GM21360 (cell line): Measurements from ENCODE around the gene BMP8A.

Experiments used
- ATAC-seq: cut with Tn5 transposase; IDR thresholded peaks from one replicate; pipeline ENCODE4 v1.9.1; 2021; ENCODE audit warnings: mild to moderate bottlenecking, moderate library complexity; ENCODE audit not compliant: unreplicated experiment

The BMP8A gene

GRCh38 chr1:39567302-39567701, 75.9 kb downstream of the BMP8A start:
- ATAC-seq, result no peak

GRCh38 chr1:39568208-39568607, 76.8 kb downstream of the BMP8A start:
- no peak for ATAC-seq

GRCh38 chr1:39569034-39569433, 77.6 kb downstream of the BMP8A start:
- no peak for ATAC-seq

- no peak for ATAC-seq
Observed at GRCh38 chr1:39570477-39571177, 79.2 kb downstream of the BMP8A start.

GRCh38 chr1:39571178-39571483, 79.7 kb downstream of the BMP8A start:
- no peak for ATAC-seq

GRCh38 chr1:39572379-39573096, 81.1 kb downstream of the BMP8A start:
- no peak for ATAC-seq

- ATAC-seq, result no peak
Observed at GRCh38 chr1:39573097-39573465, 81.6 kb downstream of the BMP8A start.

GRCh38 chr1:39573736-39574624, 82.5 kb downstream of the BMP8A start:
- ATAC-seq, result no peak

GRCh38 chr1:39574646-39575045, 83.2 kb downstream of the BMP8A start:
- ATAC-seq, result no peak
